GM12878 (cell line): ENCODE measurements around the gene CCDC24. TPM values are rescaled to one million over a fixed set of nuclear protein-coding genes. Genes with fewer than 3 reads are reported as not detected.

Experiments used
- ATAC-seq: fragments of 200-7000 bp; cut with Tn5 transposase; 3 replicates; pipeline ENCODE4 v1.9.1; 2020; ENCODE audit warnings: mild to moderate bottlenecking, moderate library complexity
- BruUV-seq: library from RNA; stranded (reverse); fragments of 400-500 nt; replicated peaks from 2 replicates; lab custom pipeline; 2021; lab: Mats Ljungman, UMichigan
- CTCF ChIA-PET: fragments of 300-600 bp; sonication (Branson Sonifier 250); formaldehyde crosslinking; extraction: SDS; loops from one replicate; lab custom pipeline; 2021; ENCODE audit warnings: inconsistent platforms; lab: Yijun Ruan, JAX
- POLR2A ChIA-PET: fragments of 350-600 bp; formaldehyde crosslinking; extraction: SDS; loops from one replicate; lab custom pipeline; 2021; ENCODE audit warnings: inconsistent platforms; lab: Charles Lee
- RAD21 ChIA-PET: fragments of 300-600 bp; sonication (Branson Sonifier 250); formaldehyde crosslinking; loops from one replicate; lab custom pipeline; 2023; ENCODE audit warnings: antibody characterized with exemption; ENCODE audit not compliant: unreplicated experiment; lab: Charles Lee
- SMC1A ChIA-PET: fragments of 300-600 bp; sonication (Branson Sonifier 250); formaldehyde crosslinking; loops from one replicate; lab custom pipeline; 2023; ENCODE audit not compliant: unreplicated experiment, uncharacterized antibody; lab: Charles Lee
- DNase-seq: peaks from one replicate; pipeline ENCODE4 v3.0.0-alpha.2; 2011; ENCODE audit warnings: low read depth, low spot score
- FAIRE-seq: peaks from 3 replicates; lab custom pipeline; 2011; peaks lifted over from hg19 to GRCh38; lab: Jason Lieb, UNC
- H2AFZ ChIP-seq: 2 replicates; pipeline ENCODE4 v1.6.0; 2011; ENCODE audit warnings: low read depth, low read length, control low read depth; ENCODE audit not compliant: control insufficient read depth
- H3K27ac ChIP-seq: 2 replicates; pipeline ENCODE4 v1.5.1; 2011; ENCODE audit warnings: control low read depth; ENCODE audit not compliant: control insufficient read depth, insufficient read depth
- H3K27me3 ChIP-seq, 2 experiments: replicated peaks in 1 of 2; 2 replicates each; pipeline versions ENCODE4 v1.6.0 to v1.6.1; 2011; ENCODE audit warnings: low read length in 1 of 2; ENCODE audit not compliant: control insufficient read depth in 2 of 2, insufficient read depth in 2 of 2
- H3K36me3 ChIP-seq, 2 experiments: 2 replicates each; pipeline ENCODE4 v1.5.1; 2011; ENCODE audit warnings: low read length in 1 of 2; ENCODE audit not compliant: control insufficient read depth in 2 of 2, insufficient read depth in 2 of 2
- H3K4me1 ChIP-seq: 2 replicates; pipeline ENCODE4 v1.6.1; 2011; ENCODE audit warnings: mild to moderate bottlenecking, low read length, moderate library complexity, mixed read lengths; ENCODE audit not compliant: control insufficient read depth, insufficient read depth
- H3K4me2 ChIP-seq: 2 replicates; pipeline ENCODE4 v1.6.0; 2011; ENCODE audit warnings: control low read depth; ENCODE audit not compliant: control insufficient read depth, insufficient read depth
- H3K4me3 ChIP-seq: fragments of 200-600 bp; sonication (generic); 2 replicates; pipeline ENCODE4 v1.5.1; 2016
- H3K79me2 ChIP-seq: 2 replicates; pipeline ENCODE4 v1.6.0; 2011; ENCODE audit warnings: low read length; ENCODE audit not compliant: control insufficient read depth, insufficient read depth
- H3K9ac ChIP-seq: 2 replicates; pipeline ENCODE4 v1.8.0; 2011; ENCODE audit warnings: low read length, control low read depth, mixed read lengths; ENCODE audit not compliant: control insufficient read depth, insufficient read depth
- H3K9me3 ChIP-seq: replicated peaks from 3 replicates; pipeline ENCODE4 v1.5.1; 2011; ENCODE audit warnings: mild to moderate bottlenecking, low read length; ENCODE audit not compliant: control insufficient read depth, insufficient read depth
- H4K20me1 ChIP-seq: 2 replicates; pipeline ENCODE4 v1.6.0; 2011; ENCODE audit not compliant: control insufficient read depth, insufficient read depth
- BACH1 ChIP-seq: fragments of 450-650 bp; IDR thresholded peaks from 2 replicates; pipeline ENCODE4 v1.6.1; 2017; ENCODE audit warnings: mild to moderate bottlenecking, borderline replicate concordance
- CREB1 ChIP-seq: IDR thresholded peaks from 2 replicates; pipeline ENCODE4 v1.6.1; 2012; ENCODE audit warnings: low read depth, mild to moderate bottlenecking, inconsistent platforms
- ESRRA ChIP-seq: IDR thresholded peaks from 2 replicates; pipeline ENCODE4 v1.6.1; 2012; ENCODE audit warnings: mild to moderate bottlenecking, low read length, improper control_type of control experiment
- FOXK2 ChIP-seq: fragments of 450-650 bp; IDR thresholded peaks from 2 replicates; pipeline ENCODE4 v1.6.1; 2017; ENCODE audit warnings: mild to moderate bottlenecking, moderate library complexity
- HDAC6 ChIP-seq: fragments of 200-600 bp; sonication (generic); IDR thresholded peaks from one replicate; pipeline ENCODE4 v1.8.0; 2017; ENCODE audit warnings: antibody characterized with exemption; ENCODE audit not compliant: unreplicated experiment
- MEF2B ChIP-seq: fragments of 450-650 bp; IDR thresholded peaks from 2 replicates; pipeline ENCODE4 v1.6.1; 2018; ENCODE audit warnings: mild to moderate bottlenecking, moderate library complexity; ENCODE audit not compliant: partially characterized antibody, poor library complexity, severe bottlenecking
- MTA2 ChIP-seq: fragments of 450-650 bp; IDR thresholded peaks from 2 replicates; pipeline ENCODE4 v1.6.1; 2016; ENCODE audit warnings: low read depth, mild to moderate bottlenecking, moderate library complexity
- MYC ChIP-seq: IDR thresholded peaks from 2 replicates; pipeline ENCODE4 v1.6.1; 2011; ENCODE audit warnings: mild to moderate bottlenecking, low read length, moderate library complexity, inconsistent platforms; ENCODE audit not compliant: insufficient read depth, insufficient replicate concordance, insufficient read length, severe bottlenecking
- WGBS: methylation state at CpG from one replicate; pipeline ENCODE4 v1.1.6; 2016; ENCODE audit warnings: low lambda C conversion rate; ENCODE audit not compliant: insufficient replicate concordance, insufficient coverage; ENCODE audit errors: missing lambda C conversion rate; 5-methylcytosine and 5-hydroxymethylcytosine counted together
- in situ Hi-C: fragments of 300-500 bp; cut with MboI; formaldehyde crosslinking; loops from 9 replicates; pipeline ENCODE4 v1.14.3; 2018; ENCODE audit warnings: mixed read lengths
- intact Hi-C: fragments of 100-400 bp; cut with micrococcal nuclease; formaldehyde crosslinking; loops from one replicate; pipeline ENCODE4 v1.14.2; 2022; ENCODE audit not compliant: unreplicated experiment
- polyA plus RNA-seq, 11 experiments: library from polyadenylated mRNA; depleted of rRNA in 4 of 11; unstranded in 6 of 11; stranded (reverse) in 5 of 11; fragments of >200 nt; fragmentation: Nextera tagmentation in 4 of 11; fragmentation: Illumina TruSeq in 1 of 11; extraction: Ambion mirVana in 4 of 11; extraction: Trizol in 1 of 11; gene quantifications; 1 replicate in 1 of 11; 2 replicates in 10 of 11; pipeline versions ENCODE4 v1.2.1 to v1.2.3, GENCODE V29; 2011 to 2016; ENCODE audit warnings: inconsistent platforms in 2 of 11, missing spikeins in 2 of 11, low read depth in 1 of 11
- total RNA-seq, 4 experiments: library from RNA; depleted of rRNA in 3 of 4; stranded (reverse); fragments of >200 nt in 3 of 4; fragmentation: Illumina TruSeq in 1 of 4; extraction: Trizol in 1 of 4; gene quantifications; 2 replicates each; pipeline versions ENCODE4 v1.2.1 to v1.2.3, GENCODE V29; 2013 to 2021
- TF ChIP-seq, protein P1 (sequence below): IDR thresholded peaks from 2 replicates; pipeline ENCODE4 v1.6.1; 2012; ENCODE audit warnings: mild to moderate bottlenecking, low read depth, low read length
- TF ChIP-seq, protein P2 (sequence below): fragments of 450-650 bp; IDR thresholded peaks from 2 replicates; pipeline ENCODE4 v1.6.1; 2016; ENCODE audit warnings: mild to moderate bottlenecking

The CCDC24 gene
- total and polyA plus RNA-seq, 10 of the 15 experiments (the other 5 are each of a cell fraction or from before 2014, with no cell fraction given) = 0.18 to 3.1 (median 1.6) TPM; not detected in 1

DNA sequence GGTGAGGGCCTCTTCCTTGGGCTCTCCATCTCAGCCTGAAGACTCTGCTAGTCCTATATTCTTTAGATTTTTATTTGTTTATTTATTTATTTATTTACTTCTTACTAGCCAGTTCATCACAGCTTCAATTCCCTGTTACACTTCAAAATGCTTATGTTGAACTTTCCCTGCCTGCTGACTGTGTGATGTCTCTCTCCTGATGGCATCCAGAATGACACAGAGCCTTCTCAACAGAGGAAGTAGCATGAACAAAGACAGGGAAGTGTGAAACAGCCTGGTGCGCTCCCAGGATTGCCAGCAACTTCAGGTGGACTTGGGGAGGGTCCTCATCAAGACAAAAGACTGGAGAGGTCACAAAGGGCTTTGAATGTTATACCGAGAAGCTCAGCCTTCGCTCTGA lies 49.0 kb upstream of the CCDC24 start:
- Histone ChIP-seq H3K9me3 (no peaks in the 10 kb centered on the region), H4K20me1 (no peaks in the 10 kb centered on the region), H3K4me1 (no peaks in the 10 kb centered on the region; the same call in 1 of the 2 replicates), H2AFZ (no peak overlapping the region), H3K36me3 (no peaks in the 10 kb centered on the region), H3K9ac (no peak overlapping the region), H3K27ac (no peak overlapping the region), H3K4me3 (no peak overlapping the region), H3K27me3 (no peaks in the 10 kb centered on the region), H3K79me2 (peaks cover 14% of the 10 kb centered on the region), H3K4me2 (no peak overlapping the region)
- RAD21 ChIA-PET = interaction anchor here (5.8 kb wide), 1 partner anchor 177 kb away, joined by 78 read pairs; no protein-coding TSS in a partner anchor
- BruUV-seq = no TSS peak
- SMC1A ChIA-PET = interaction anchor here (0.8 to 7.2 kb wide), 8 partner anchors 8 to 415 kb away, joined by 3 to 100 read pairs (median 4); partner anchors contain the start of gene ARTN
- CTCF ChIA-PET = interaction anchor here (1.1 to 10.4 kb wide), 6 partner anchors 9 to 703 kb away, joined by 3 to 167 read pairs (median 6); partner anchors contain the start of gene ARTN
- intact Hi-C loops = no loop called here
- DNase-seq = no peak
- POLR2A ChIA-PET = interaction anchor here (0.6 kb wide), 1 partner anchor 283 kb away, joined by 3 read pairs; no protein-coding TSS in a partner anchor
- no peak for ATAC-seq
- TF ChIP-seq, protein P1, sequence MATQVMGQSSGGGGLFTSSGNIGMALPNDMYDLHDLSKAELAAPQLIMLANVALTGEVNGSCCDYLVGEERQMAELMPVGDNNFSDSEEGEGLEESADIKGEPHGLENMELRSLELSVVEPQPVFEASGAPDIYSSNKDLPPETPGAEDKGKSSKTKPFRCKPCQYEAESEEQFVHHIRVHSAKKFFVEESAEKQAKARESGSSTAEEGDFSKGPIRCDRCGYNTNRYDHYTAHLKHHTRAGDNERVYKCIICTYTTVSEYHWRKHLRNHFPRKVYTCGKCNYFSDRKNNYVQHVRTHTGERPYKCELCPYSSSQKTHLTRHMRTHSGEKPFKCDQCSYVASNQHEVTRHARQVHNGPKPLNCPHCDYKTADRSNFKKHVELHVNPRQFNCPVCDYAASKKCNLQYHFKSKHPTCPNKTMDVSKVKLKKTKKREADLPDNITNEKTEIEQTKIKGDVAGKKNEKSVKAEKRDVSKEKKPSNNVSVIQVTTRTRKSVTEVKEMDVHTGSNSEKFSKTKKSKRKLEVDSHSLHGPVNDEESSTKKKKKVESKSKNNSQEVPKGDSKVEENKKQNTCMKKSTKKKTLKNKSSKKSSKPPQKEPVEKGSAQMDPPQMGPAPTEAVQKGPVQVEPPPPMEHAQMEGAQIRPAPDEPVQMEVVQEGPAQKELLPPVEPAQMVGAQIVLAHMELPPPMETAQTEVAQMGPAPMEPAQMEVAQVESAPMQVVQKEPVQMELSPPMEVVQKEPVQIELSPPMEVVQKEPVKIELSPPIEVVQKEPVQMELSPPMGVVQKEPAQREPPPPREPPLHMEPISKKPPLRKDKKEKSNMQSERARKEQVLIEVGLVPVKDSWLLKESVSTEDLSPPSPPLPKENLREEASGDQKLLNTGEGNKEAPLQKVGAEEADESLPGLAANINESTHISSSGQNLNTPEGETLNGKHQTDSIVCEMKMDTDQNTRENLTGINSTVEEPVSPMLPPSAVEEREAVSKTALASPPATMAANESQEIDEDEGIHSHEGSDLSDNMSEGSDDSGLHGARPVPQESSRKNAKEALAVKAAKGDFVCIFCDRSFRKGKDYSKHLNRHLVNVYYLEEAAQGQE = no peak
- TF ChIP-seq BACH1 (no peak), ESRRA (no peak), MEF2B (no peak), HDAC6 (no peak), FOXK2 (no peak), MTA2 (no peak), MYC (no peak), CREB1 (no peak)
- TF ChIP-seq, protein P2, sequence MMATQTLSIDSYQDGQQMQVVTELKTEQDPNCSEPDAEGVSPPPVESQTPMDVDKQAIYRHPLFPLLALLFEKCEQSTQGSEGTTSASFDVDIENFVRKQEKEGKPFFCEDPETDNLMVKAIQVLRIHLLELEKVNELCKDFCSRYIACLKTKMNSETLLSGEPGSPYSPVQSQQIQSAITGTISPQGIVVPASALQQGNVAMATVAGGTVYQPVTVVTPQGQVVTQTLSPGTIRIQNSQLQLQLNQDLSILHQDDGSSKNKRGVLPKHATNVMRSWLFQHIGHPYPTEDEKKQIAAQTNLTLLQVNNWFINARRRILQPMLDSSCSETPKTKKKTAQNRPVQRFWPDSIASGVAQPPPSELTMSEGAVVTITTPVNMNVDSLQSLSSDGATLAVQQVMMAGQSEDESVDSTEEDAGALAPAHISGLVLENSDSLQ = no peak
- in situ Hi-C loops = no loop called here
- 98% methylated on average over 3 of the region's 3 CpGs for WGBS
- no peak for FAIRE-seq
